HG02588 (cell line): ENCODE results near the gene FAM90A26.
"Not testable (repeated sequence)": the region's sequence is repeated elsewhere in the genome, so short reads cannot be mapped to it uniquely, and the experiment has no call there.

Experiments used
- ATAC-seq: cut with Tn5 transposase; IDR thresholded peaks from one replicate; pipeline ENCODE4 v1.9.1; 2021; ENCODE audit warnings: mild to moderate bottlenecking, moderate library complexity; ENCODE audit not compliant: unreplicated experiment

FAM90A26 gene

GRCh38 chr4:9155101-9155886, 14.9 kb upstream of the FAM90A26 start:
- not testable (repeated sequence) for ATAC-seq

GRCh38 chr4:9158392-9158791, 11.8 kb upstream of the FAM90A26 start:
- ATAC-seq, result not testable (repeated sequence)

- not testable (repeated sequence) for ATAC-seq
Measured at GRCh38 chr4:9160046-9160445, 10.2 kb upstream of the FAM90A26 start.

DNA sequence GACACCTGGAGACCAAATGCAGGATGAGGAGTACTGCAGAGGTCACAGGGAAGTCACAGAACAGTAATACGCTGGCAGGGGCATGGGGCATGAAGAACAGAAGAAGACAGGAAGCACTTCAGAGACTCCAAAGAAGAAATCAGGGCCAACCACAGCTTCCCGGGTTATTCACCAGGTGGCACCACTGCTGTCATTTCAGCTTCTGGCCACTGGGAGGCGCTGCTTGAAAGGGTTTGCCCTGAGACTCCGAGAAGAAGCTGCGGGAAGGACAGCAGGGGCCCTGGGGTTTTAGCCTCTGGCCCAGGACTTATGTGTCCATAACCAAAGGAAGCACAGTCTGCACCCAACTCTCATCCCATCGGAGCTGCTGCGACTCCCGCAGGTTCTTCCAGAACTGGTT, 4.2 kb upstream of the FAM90A26 start:
- not testable (repeated sequence) for ATAC-seq

DNA sequence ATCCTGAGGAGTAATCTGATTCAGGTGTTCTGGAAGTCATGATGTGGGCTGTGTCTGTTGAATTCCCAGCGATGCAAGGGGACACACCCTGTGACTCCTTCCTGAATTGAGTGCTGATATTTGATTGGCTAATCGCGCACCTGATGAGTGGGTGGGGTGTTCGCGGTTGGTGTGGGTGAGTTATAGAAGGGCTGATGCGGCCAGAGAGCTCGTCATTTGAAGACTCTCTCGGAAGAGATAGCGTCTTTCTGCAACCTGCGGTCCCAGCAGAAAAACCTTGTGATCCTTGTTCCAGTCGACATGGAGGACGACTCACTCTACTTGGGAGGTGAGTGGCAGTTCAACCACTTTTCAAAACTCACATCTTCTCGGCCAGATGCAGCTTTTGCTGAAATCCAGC, 40.1 kb downstream of the FAM90A26 start, which contains the start of gene USP17L10:
USP17L10 (plus strand) TSS at position 301 of the 400 bp plus-strand sequence; CDS start at position 301, 0 bp downstream.
- not testable (repeated sequence) for ATAC-seq

DNA sequence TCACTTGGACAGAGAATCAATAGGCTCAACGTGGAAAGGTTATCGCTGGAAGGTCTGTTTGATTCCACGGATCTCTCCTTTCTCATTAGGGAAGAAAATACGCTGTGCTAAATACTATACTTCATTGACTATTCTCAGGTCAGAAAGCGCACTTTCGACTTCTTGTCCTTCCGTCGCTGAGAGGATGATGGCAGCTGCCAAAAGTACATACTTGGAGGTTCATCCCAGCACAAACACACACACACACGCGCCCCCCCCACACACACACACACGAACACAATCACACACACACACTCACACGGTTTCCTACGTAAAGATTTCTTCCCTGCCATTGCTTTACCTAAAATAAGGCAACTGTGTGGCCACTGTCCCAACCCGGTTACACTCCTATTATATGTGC, 44.5 kb downstream of the FAM90A26 start:
- not testable (repeated sequence) for ATAC-seq

GRCh38 chr4:9215105-9215504, 44.9 kb downstream of the FAM90A26 start, which contains the start of gene USP17L11:
USP17L11 (plus strand) TSS chr4:9215405; CDS start chr4:9215405, 0 bp downstream.
- not testable (repeated sequence) for ATAC-seq

DNA sequence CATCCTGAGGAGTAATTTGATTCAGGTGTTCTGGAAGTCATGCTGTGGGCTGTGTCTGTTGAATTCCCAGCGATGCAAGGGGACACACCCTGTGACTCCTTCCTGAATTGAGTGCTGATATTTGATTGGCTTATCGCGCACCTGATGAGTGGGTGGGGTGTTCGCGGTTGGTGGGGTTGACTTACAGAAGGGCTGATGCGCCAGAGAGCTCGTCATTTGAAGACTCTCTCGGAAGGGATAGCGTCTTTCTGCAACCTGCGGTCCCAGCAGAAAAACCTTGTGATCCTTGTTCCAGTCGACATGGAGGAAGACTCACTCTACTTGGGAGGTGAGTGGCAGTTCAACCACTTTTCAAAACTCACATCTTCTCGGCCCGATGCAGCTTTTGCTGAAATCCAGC, 49.6 kb downstream of the FAM90A26 start, which contains the start of gene USP17L12:
USP17L12 (plus strand) TSS at position 301 of the 400 bp plus-strand sequence; CDS start at position 301, 0 bp downstream.
- ATAC-seq, result not testable (repeated sequence)

- ATAC-seq, result not testable (repeated sequence)
Measured at GRCh38 chr4:9224596-9224995, 54.4 kb downstream of the FAM90A26 start, which contains the start of gene USP17L13. USP17L13 (plus strand) TSS chr4:9224896; CDS start chr4:9224896, 0 bp downstream.
